Activated effector memory CD4-positive, alpha-beta T cell treated with Interleukin-2 at 50 U/mL for 16 hours (primary cell): ENCODE results near the gene SPAAR.
"Not testable (repeated sequence)": the region's sequence is repeated elsewhere in the genome, so short reads cannot be mapped to it uniquely, and the experiment has no call there.

Experiments used
- DNase-seq: peaks from one replicate; pipeline ENCODE4 v3.0.0-alpha.2; 2020

The SPAAR gene, protein sequence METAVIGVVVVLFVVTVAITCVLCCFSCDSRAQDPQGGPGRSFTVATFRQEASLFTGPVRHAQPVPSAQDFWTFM

GRCh38 chr9:35909274-35909673 lies at the start of gene SPAAR:
Gene SPAAR (plus strand): TSS chr9:35909490. CDS start chr9:35910464, 974 bp downstream.
- DNase-seq = no peak

GRCh38 chr9:35859990-35860339 lies 49.3 kb upstream of the SPAAR start:
- DNase-seq = no peak

GRCh38 chr9:35861161-35861897 lies 48.0 kb upstream of the SPAAR start:
- DNase-seq = no peak

GRCh38 chr9:35862328-35862727 lies 47.0 kb upstream of the SPAAR start:
- no peak for DNase-seq

- DNase-seq = no peak
Observed at GRCh38 chr9:35863583-35863982, 45.7 kb upstream of the SPAAR start.

GRCh38 chr9:35864695-35865255 lies 44.5 kb upstream of the SPAAR start:
- DNase-seq = no peak

- DNase-seq = no peak
Observed at GRCh38 chr9:35867538-35867937, 41.8 kb upstream of the SPAAR start.

GRCh38 chr9:35868933-35869332 lies 40.4 kb upstream of the SPAAR start:
- DNase-seq = no peak

- DNase-seq = no peak
Observed at GRCh38 chr9:35869621-35870216, 39.6 kb upstream of the SPAAR start.

DNA sequence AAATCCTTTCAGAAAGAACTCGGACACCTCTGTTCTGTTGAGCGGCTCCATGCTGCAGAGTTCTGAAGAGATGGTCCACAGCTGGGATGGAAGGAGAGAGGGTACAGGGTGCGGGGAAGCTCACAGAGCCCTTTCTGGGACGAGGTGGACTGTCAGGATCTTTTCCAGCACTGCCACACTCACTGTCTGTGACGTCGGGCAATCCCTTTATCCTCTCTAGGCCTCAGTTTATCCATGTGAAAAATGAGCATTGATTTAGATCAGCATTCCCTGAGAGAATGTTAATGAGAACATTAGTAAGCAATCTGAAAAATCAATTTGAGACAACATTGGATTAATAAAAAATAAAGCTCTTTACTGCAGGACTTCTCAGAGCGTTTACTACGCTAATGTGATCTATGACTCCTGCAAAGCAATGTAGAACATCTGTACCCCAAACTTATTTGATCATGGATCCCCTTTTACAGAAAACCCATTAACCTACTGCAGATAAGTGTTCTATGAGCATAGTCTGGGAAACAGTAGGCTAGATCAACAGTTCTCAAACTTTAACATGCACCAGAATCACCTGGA lies 38.9 kb upstream of the SPAAR start, which contains the start of gene OR13J1:
TSS of gene OR13J1 (minus strand) at position 51 of the 573 bp plus-strand sequence. CDS start at position 51, 0 bp downstream.
- no peak for DNase-seq

DNA sequence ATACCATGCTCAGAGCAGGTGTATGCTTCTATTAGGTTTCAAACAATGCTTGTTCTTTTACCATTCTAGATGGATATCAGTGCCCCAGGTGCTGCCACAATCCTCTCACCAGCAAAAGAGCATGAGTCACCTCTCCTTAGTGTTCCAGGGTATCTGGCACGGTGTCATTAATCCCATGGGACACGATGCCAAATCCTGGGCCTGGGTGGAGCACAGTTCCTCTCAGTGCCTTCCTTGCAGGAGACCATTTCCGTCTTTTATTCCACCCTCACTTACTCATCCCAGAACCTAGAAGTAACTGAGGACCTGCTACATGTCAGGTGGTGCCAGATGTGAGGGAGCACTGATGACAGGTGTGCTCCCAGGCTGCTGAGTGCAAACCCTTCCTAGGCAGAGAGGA lies 37.7 kb upstream of the SPAAR start:
- no peak for DNase-seq

DNA sequence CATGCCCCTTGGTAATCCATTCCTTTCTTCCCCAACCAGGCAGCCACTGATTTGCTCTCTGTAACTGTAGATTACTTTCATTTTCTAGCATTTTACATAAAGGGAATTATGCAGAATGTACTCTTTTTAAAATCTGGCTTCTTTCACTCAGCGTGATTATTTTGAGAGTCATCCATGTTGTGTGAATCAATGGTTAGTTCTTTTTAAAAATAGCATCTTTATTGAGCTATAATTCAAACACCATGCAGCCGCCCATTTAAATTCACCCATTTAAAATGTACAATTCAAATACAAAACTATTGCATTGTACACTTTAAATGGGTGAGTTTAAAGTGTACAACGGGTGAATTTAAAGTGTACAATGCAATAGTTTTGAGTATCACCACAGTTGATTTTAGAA lies 36.8 kb upstream of the SPAAR start:
- DNase-seq = no peak

GRCh38 chr9:35882263-35882848 lies 26.9 kb upstream of the SPAAR start:
- DNase-seq = peak; percentile 57

GRCh38 chr9:35882996-35883395 lies 26.3 kb upstream of the SPAAR start:
- DNase-seq = no peak

DNA sequence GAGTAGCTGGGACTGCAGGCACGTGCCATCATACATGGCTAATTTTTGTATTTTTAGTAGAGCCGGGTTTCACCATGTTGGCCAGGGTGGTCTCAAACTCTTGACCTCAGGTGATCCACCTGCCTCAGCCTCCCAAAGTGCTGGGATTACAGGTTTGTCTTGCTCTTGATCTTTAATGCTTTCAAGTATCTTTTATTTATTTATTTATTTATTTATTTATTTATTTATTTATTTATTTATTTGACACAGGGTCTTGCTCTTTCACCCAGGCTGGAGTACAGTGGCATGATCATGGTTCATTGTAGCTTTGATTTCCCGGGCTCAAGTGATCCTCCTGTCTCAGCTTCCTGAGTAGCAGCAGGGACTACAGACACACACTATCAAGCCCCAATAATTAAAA lies 24.4 kb upstream of the SPAAR start:
- not testable (repeated sequence) for DNase-seq

- no peak for DNase-seq
Observed at GRCh38 chr9:35891646-35892045, 17.6 kb upstream of the SPAAR start.

DNA sequence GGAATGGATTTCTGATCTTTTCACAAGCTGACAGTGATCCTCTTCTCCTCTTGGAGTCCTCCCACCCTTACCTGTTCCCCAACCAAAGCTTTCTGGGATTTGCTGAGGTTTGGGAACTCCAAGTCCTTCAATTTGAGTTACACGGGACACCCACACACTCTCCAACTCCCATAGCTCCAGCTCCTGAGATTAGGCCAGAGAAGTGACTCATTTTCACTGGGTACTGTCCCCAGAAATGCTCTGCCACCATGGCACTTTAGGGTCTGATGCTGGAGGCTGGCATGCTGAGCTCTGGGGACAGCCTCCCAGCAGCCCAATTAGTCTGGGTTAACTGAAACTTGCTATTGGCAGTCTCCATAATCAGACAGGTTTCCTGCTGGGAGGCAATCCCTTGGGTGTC lies 17.2 kb upstream of the SPAAR start:
- no peak for DNase-seq

- no peak for DNase-seq
Observed at GRCh38 chr9:35896570-35896969, 12.7 kb upstream of the SPAAR start.

DNA sequence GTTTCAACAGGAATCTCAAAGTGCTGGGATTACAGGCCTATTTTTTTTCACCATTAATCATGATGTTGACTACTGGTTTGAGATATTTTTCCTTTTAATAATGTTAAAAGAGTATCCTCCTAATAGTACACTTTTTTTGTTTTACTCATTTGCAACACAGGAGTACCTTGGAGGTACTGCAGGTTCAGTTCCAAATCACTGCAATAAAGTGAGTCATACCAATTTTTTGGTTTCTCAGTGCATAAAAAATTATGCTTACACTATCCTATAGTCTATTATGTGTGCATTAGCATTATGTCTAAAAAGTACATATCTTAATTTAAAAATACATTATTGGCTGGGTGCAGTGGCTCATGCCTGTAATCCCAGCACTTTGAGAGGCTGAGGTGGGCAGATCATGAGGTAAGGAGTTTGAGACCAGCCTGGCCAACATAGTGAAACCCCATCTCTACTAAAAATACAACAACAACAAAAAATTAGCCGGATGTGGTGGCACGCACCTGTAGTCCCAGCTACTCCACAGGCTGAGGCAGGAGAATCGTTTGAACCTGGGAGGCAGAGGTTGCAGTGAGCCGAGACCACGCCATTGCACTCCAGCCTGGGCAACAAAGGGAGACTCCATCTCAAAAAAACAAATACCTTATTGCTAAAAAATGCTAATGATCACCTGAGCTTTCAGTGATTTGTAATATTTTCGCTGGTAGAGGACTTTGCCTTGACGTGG lies 11.8 kb upstream of the SPAAR start:
- not testable (repeated sequence) for DNase-seq

- no peak for DNase-seq
Observed at GRCh38 chr9:35898337-35898736, 11.0 kb upstream of the SPAAR start.

- DNase-seq = no peak
Observed at GRCh38 chr9:35899021-35899420, 10.3 kb upstream of the SPAAR start.

DNA sequence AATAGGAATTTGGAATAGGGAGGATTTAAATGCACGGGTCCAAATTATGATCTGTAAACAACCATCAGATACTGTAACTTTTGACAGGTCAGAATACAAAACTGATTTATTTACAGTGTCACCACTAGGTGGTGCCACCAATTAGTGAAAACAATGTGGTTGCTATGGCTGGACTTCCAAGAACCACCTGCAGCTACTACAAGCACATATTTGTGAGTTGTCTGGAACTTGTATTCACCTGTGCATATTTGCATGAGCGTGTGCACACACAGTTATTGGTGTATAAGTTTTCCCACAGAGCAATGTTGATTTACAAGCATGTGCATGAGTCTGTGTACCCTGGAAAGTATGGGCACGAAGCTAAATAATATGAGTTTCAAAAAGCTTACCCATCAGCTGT lies 6.2 kb upstream of the SPAAR start:
- no peak for DNase-seq

GRCh38 chr9:35904338-35904737 lies 5.0 kb upstream of the SPAAR start:
- DNase-seq = no peak
